Neuron (in vitro differentiated cells): ENCODE data around the gene SUFU.

Experiments
- H2AFZ ChIP-seq: one replicate; pipeline ENCODE4 v1.6.1; 2013; ENCODE audit warnings: low read depth, mild to moderate bottlenecking, inconsistent platforms, low read length, moderate library complexity
- H3K27me3 ChIP-seq: one replicate; pipeline ENCODE4 v1.6.1; 2013; ENCODE audit warnings: low read length; ENCODE audit not compliant: insufficient read depth
- H3K36me3 ChIP-seq: one replicate; pipeline ENCODE4 v1.6.1; 2013; ENCODE audit warnings: low read length; ENCODE audit not compliant: insufficient read depth
- H3K4me1 ChIP-seq: one replicate; pipeline ENCODE4 v1.6.1; 2013; ENCODE audit warnings: low read length; ENCODE audit not compliant: insufficient read depth
- H3K4me3 ChIP-seq: 2 replicates; pipeline ENCODE4 v1.5.1; 2013; ENCODE audit warnings: mild to moderate bottlenecking, low read length, moderate library complexity
- H3K9me3 ChIP-seq: one replicate; pipeline ENCODE4 v1.6.1; 2013; ENCODE audit warnings: low read length

The SUFU gene

DNA sequence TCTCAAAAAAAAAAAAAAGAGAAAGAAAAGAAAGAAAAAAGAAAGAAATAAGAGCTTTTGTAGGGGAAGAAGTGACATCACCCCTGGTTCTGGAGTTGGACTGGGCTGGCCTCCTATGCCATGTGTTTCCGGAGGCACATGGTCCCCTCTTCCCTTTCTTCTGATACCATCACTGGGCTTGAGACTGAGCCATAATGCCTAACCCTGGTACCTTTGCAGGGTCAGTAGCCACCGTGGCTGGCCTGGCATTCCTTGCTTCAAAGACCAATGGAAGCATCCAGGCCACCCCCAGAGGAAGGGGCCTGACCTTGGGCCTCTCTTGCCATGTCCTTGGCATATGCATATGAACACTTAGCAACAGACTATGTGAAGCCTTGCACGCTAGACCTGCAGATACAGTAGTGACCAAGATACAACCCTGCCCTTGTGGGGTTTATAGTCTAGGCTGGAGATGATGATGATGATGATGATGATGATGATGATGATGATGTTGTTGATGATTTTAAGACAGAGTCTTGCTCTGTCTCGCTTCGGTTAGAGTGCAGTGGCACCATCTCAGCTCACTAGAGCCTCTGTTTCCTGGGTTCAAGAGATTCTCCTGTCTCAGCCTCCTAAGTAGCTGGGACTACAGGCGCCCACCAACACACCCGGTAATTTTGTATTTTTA, 31.8 kb downstream of the SUFU start:
- no peaks in the 10 kb centered on the region for H3K4me1 ChIP-seq
- H3K27me3 ChIP-seq: no peaks in the 10 kb centered on the region
- peaks cover 2% of the 10 kb centered on the region for H3K9me3 ChIP-seq
- no peak overlapping the region for H3K4me3 ChIP-seq
- peaks cover 16% of the 10 kb centered on the region for H3K36me3 ChIP-seq
- no peak overlapping the region for H2AFZ ChIP-seq

DNA sequence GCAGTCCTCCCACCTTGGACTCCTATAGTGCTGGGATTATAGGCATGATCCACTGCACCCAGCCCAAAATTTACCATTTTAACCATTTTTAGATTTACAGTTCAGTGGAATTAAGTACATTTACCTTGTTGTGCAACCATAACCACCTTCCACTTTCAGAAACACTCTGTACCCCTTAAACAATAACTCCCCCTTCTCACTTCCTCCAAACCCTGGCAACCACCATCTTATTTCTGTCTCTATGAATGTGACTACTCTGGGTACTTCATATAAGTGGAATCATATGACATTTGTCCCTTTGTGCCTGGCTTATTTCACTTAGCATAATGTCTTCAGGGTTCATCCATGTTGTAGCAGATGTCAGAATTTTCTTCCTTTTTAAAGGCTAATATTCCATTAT, 33.6 kb downstream of the SUFU start:
- H3K4me3 ChIP-seq: no peak overlapping the region
- H3K27me3 ChIP-seq: no peaks in the 10 kb centered on the region

DNA sequence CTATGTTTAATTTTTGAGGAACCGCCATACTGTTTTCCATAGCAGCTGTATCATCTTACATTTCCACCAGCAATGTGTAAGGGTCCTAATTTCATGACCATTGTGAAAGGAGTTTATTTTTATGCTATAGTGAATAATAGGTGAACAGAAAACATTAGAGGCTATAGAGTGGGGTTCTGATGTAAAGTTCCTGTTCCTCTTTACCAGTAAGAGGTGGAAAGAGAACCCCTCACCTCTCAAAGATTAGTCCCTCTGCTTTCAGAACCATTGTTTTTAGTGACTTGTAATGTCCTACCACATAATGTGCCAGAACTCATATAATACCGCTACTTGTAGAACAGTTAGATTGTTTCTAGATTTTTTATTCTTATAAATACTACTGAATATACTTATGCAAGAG, 34.2 kb downstream of the SUFU start:
- Histone ChIP-seq H3K4me3 (no peak overlapping the region), H3K27me3 (no peaks in the 10 kb centered on the region), H2AFZ (no peak overlapping the region), H3K9me3 (no peaks in the 10 kb centered on the region), H3K4me1 (no peaks in the 10 kb centered on the region), H3K36me3 (peaks cover 8% of the 10 kb centered on the region)

More for the DNA sequence above, 33.6 kb downstream of the SUFU start:
- Histone ChIP-seq H3K36me3 (peaks cover 14% of the 10 kb centered on the region), H3K9me3 (peaks cover 2% of the 10 kb centered on the region), H2AFZ (no peak overlapping the region), H3K4me1 (no peaks in the 10 kb centered on the region)

DNA sequence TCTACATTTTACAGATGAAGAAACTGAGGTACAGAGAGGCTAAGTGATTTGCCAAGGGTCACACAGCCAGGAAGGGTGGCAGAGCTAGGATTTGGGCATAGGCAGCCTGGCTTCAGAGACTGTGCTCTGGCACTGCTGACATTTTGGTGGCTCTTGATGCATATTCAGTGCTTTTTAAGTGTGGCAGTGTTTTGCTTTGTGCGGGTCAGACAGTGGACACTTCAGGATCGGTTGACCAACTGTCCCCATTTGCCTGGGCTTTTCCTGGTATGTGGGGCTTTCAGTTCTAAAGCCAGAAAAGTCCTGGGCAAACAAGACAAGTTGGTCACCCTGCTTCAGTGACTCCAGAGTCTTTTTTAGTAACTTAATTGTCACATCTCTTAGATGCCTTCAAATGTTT, 35.0 kb downstream of the SUFU start:
- Histone ChIP-seq H3K9me3 (no peaks in the 10 kb centered on the region), H2AFZ (no peak overlapping the region), H3K4me1 (no peaks in the 10 kb centered on the region), H3K27me3 (no peaks in the 10 kb centered on the region), H3K4me3 (no peak overlapping the region), H3K36me3 (peaks cover 6% of the 10 kb centered on the region)

DNA sequence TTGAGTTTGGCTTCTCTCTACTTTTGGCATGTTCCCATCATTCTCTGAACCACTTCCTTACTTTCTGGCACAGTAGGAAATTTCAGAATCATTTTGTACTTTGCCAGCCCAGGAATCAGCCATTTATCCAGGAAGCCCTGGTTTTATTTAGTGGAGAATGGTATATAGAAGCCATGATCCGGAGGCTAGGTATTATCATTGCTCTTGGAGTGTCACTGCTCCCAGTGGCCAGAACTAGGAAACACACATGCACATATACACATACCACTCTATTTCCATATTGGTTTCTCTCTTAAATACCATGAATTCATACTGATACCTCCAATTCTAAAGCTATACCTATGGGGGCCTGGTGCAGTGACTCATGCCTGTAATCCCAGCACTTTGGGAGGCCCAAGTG, 36.3 kb downstream of the SUFU start:
- Histone ChIP-seq H3K9me3 (no peaks in the 10 kb centered on the region), H3K27me3 (no peaks in the 10 kb centered on the region), H3K4me3 (no peak overlapping the region), H3K36me3 (no peaks in the 10 kb centered on the region), H2AFZ (no peak overlapping the region), H3K4me1 (no peaks in the 10 kb centered on the region)

DNA sequence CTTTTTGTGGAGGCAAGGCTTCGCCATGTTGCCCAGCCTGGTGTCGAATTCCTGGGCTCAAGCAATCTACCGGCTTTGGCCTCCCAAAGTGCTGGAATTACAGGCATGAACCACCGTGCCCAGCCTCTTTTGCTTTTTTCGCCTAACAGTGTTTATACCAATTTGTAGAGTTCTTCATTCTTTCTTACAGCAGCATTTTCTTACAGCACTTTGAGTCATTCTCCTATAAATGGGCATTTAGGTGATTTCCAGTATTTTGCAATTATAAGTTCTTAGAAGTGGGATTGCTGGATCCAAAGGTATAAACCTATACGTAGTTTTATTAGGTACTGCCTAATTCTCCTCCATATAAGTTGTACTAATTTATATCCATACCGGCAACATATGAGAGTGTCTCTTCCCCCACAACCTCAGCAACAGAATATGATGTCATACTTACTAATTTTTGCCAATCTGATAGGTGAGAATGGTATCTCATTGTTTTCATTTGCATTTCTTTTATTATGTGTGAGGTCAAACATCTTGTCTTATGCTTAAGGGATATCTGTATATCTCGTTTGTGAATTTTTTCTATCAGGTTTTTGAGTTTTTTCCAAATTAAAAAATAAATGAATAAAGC, 39.1 kb downstream of the SUFU start:
- Histone ChIP-seq H2AFZ (no peak overlapping the region), H3K4me3 (no peak overlapping the region), H3K9me3 (no peaks in the 10 kb centered on the region), H3K36me3 (no peaks in the 10 kb centered on the region), H3K27me3 (no peaks in the 10 kb centered on the region), H3K4me1 (no peaks in the 10 kb centered on the region)

DNA sequence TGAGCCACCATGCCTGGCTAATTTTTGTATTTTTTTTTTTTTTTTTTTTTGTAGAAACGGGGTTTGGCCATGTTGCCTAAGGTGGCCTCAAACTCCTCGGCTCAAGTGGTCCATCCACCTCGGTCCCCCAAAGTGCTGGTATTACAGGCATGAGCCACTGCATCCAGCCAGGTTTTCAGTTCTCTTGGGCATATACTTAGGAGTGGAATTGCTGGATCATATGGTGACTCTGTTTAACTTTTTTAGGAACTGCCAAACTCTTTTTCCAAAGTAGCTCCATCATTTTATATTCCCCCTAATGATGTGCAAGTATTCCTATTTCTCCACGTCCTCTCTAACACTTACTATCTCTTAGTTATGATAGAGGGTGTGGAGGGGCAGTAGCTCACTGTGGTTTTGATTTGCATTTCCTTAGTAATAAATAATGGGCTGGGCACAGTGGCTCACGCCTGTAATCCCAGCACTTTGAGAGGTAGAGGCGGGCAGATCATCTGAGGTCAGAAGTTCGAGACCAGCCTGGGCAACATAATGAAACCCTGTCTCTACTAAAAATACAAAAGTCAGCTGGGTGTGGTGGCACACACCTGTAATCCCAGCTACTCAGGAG, 41.6 kb downstream of the SUFU start:
- H2AFZ ChIP-seq: no peak overlapping the region
- H3K9me3 ChIP-seq: peaks cover 2% of the 10 kb centered on the region
- H3K4me1 ChIP-seq: no peaks in the 10 kb centered on the region
- peaks cover 8% of the 10 kb centered on the region for H3K36me3 ChIP-seq
- H3K4me3 ChIP-seq: no peak overlapping the region
- H3K27me3 ChIP-seq: no peaks in the 10 kb centered on the region

DNA sequence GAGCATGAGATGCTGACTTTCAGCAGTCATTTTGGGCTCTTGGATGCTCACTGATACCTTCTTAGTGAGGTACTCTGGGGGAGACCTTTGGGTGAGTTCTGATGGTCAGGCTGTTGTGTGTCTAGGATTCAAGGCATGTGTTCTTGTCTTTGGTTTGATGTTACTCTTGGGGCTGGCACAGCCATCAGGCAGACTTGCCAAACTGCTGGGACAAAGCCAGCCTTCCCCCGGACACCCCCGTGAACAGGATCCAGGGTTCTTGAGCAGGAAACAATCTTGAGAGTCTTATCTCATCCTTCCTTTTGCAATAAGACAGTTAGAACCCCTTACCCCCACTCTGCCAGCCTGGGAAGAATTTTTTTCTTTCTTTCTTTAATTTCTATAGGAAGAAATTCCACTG, 42.2 kb downstream of the SUFU start:
- H3K36me3 ChIP-seq: peaks cover 13% of the 10 kb centered on the region
- peaks cover 2% of the 10 kb centered on the region for H3K9me3 ChIP-seq
- no peak overlapping the region for H3K4me3 ChIP-seq
- H2AFZ ChIP-seq: no peak overlapping the region
- H3K27me3 ChIP-seq: no peaks in the 10 kb centered on the region
- H3K4me1 ChIP-seq: no peaks in the 10 kb centered on the region

DNA sequence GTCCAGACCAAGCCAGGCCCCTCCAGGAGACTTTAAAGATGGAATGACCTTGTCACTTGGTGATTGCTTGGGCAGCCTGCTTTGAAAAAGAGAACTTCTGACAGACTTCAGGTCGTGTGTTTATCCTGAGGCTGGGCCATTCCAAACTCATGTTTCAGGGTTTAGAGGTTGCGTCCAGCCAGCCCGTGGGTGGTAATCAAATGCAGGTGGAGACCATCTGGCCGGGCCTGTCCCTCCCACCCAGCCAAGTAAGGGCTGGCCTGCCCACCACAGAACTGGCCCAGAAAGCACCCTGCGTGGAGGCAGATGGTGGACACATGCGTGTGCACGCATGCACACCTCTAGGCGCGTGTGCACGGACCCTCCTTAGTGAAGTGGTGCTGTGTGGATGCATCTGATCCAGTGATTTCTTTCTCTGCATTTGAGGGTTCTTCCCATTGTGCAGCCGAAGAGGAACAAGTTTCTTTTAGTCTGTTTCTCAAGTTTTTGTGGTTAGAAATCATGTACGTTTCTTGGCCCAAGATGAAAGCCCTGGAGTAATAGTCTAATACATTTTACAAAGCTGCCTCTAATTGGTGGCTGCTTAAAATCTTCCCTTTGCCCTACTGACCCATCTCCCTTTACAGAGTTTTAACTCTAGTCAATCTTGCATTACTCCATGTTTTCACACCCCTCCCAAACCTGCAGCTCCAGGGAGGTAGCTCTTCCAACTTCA, 43.0 kb downstream of the SUFU start:
- Histone ChIP-seq H3K27me3 (no peaks in the 10 kb centered on the region), H3K4me1 (no peaks in the 10 kb centered on the region), H3K4me3 (no peak overlapping the region), H3K36me3 (peaks cover 16% of the 10 kb centered on the region), H3K9me3 (peaks cover 2% of the 10 kb centered on the region), H2AFZ (no peak overlapping the region)

DNA sequence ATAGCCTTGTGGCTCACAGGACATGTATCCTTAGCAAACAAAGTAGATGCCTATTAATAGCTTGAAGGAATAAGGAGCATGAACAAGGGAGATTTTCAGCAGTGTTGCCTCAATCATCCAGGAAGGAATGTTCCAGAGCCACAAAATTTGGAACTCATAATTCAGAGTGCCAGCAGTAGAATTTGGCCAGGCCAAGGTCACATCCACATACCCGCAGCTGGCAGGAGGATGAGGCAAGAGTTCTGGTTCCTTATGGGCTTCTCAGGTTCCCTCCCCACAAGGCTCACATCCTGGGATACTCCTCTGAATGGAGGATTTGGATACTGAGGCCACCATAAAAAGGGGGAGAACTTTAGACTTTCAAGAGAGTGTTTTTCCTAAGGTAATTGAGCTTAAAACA, 45.8 kb downstream of the SUFU start:
- no peak overlapping the region for H2AFZ ChIP-seq
- peaks cover 22% of the 10 kb centered on the region for H3K36me3 ChIP-seq
- H3K4me3 ChIP-seq: no peak overlapping the region
- peaks cover 2% of the 10 kb centered on the region for H3K9me3 ChIP-seq
- H3K27me3 ChIP-seq: no peaks in the 10 kb centered on the region
- no peaks in the 10 kb centered on the region for H3K4me1 ChIP-seq

DNA sequence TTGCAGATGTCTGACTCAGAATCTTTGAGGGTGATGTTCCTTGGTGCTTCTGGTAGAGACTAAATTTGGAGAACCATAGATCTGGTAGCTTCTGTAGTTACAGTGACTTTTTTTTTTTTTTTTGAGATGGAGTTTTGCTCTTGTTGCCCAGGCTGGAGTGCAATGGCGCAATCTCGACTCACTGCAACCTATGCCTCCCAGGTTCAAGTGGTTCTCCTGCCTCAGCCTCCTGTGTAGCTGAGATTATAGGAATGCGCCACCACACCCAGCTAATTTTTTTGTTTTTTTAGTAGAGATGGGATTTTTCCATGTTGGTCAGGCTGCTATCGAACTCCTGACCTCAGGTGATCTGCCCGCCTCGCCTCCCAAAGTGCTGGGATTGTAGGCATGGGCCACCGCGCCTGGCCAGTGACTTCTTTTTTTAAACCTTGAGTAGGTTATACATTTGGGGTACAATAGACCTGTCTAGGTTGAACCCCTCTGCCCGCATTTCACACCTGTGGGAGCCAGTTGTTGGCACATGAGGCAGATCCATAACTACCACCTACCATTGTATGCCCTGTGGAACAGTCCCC, 47.0 kb downstream of the SUFU start:
- Histone ChIP-seq H3K4me1 (no peaks in the 10 kb centered on the region), H3K4me3 (no peak overlapping the region), H2AFZ (no peak overlapping the region), H3K9me3 (peaks cover 2% of the 10 kb centered on the region), H3K27me3 (no peaks in the 10 kb centered on the region), H3K36me3 (peaks cover 22% of the 10 kb centered on the region)

DNA sequence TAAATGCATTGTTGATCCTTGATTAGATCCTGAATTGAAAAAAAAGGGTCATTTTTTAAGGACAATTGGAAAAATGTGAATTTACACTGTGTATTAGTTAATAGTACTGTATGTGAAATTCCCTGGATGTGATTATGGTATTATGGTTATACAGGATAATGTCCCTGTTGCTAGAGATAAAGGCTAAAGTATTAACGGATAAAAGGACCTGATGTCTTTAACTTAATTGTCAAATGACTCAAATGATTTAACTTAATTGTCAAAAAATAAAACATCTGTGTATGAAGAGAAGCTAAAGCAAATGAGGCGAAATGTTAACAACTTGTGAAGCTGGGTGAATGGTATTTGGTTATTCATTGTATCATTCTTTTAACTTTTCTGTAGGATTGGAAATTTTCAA, 48.8 kb downstream of the SUFU start:
- Histone ChIP-seq H3K27me3 (no peaks in the 10 kb centered on the region), H3K4me3 (no peak overlapping the region), H3K9me3 (peaks cover 2% of the 10 kb centered on the region), H3K36me3 (peaks cover 22% of the 10 kb centered on the region), H3K4me1 (no peaks in the 10 kb centered on the region), H2AFZ (no peak overlapping the region)

DNA sequence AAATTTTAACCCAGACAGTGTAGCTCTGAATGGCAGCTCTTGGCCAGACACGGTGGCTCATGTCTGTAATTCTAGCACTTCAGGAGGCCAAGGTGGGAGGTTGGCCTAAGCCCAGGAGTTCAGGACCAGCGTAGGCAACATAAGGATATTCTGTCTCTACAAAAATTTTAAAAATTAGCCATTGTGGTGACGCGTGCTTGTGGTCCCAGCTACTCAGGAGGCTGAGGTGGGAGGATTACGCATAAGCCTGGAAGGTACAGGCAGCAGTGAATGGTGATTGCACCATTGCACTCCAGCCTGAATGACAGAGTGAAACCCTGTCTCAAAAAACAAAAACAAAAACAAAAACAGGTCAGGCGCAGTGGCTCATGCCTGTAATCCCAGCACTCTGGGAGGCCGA, 50.0 kb downstream of the SUFU start:
- H3K36me3 ChIP-seq: peaks cover 22% of the 10 kb centered on the region
- H3K4me3 ChIP-seq: no peak overlapping the region
- no peak overlapping the region for H2AFZ ChIP-seq
- H3K4me1 ChIP-seq: no peaks in the 10 kb centered on the region
- peaks cover 2% of the 10 kb centered on the region for H3K9me3 ChIP-seq
- no peaks in the 10 kb centered on the region for H3K27me3 ChIP-seq
